Natural killer cell (primary cell): Measurements from ENCODE around the gene RBM19. TPM values are rescaled to one million over a fixed set of nuclear protein-coding genes. Genes with fewer than 3 reads are reported as not detected.
A peak's percentile ranks its signal among the peaks of the same experiment; 100 is the strongest.

Experiments
- ATAC-seq, 3 donors: fragments of 150-1000 bp in 2 of 3; fragments of 200-7000 bp in 1 of 3; cut with Tn5 transposase; 1 replicate in 1 of 3; 2 replicates in 2 of 3; pipeline ENCODE4 v1.10.0; 2021; ENCODE audit warnings: mild to moderate bottlenecking in 2 of 3, moderate library complexity in 2 of 3
- DNase-seq, 2 donors: peaks; one replicate each; pipeline versions ENCODE4 v3.0.0 to v3.0.0-alpha.2; 2013 to 2021; ENCODE audit warnings: mixed read lengths in 1 of 2
- H3K27ac ChIP-seq: one replicate; pipeline ENCODE4 v1.5.1; 2013; ENCODE audit warnings: mild to moderate bottlenecking, low read length
- H3K27me3 ChIP-seq: one replicate; pipeline ENCODE4 v1.6.1; 2013; ENCODE audit warnings: low read length; ENCODE audit not compliant: control insufficient read depth, insufficient read depth
- H3K36me3 ChIP-seq: one replicate; pipeline ENCODE4 v1.6.1; 2013; ENCODE audit warnings: low read length; ENCODE audit not compliant: control insufficient read depth, insufficient read depth
- H3K4me1 ChIP-seq: one replicate; pipeline ENCODE4 v1.6.1; 2013; ENCODE audit warnings: low read length; ENCODE audit not compliant: control insufficient read depth, insufficient read depth
- H3K4me3 ChIP-seq: one replicate; pipeline ENCODE4 v1.5.1; 2013; ENCODE audit warnings: low read length
- H3K9me3 ChIP-seq: one replicate; pipeline ENCODE4 v1.6.1; 2013; ENCODE audit warnings: low read length; ENCODE audit not compliant: control insufficient read depth, insufficient read depth
- H3K27ac Mint-ChIP-seq, 2 donors: one replicate each; pipeline ENCODE4 v1.8.0; 2022; ENCODE audit warnings: mild to moderate bottlenecking in 2 of 2, mixed read lengths in 2 of 2, moderate library complexity in 1 of 2
- H3K27me3 Mint-ChIP-seq, 2 donors: one replicate each; pipeline ENCODE4 v1.8.0; 2022; ENCODE audit warnings: low read depth in 2 of 2, mixed read lengths in 2 of 2
- H3K36me3 Mint-ChIP-seq: one replicate; pipeline ENCODE4 v1.8.0; 2022; ENCODE audit warnings: mixed read lengths
- H3K4me1 Mint-ChIP-seq, 2 donors: one replicate each; pipeline ENCODE4 v1.8.0; 2022; ENCODE audit warnings: mixed read lengths in 2 of 2
- H3K4me3 Mint-ChIP-seq: one replicate; pipeline ENCODE4 v1.8.0; 2022; ENCODE audit warnings: mild to moderate bottlenecking, moderate library complexity, mixed read lengths
- H3K9me3 Mint-ChIP-seq, 2 donors: one replicate each; pipeline ENCODE4 v1.8.0; 2022; ENCODE audit warnings: mixed read lengths in 2 of 2
- CTCF ChIP-seq: fragments of 200-600 bp; IDR thresholded peaks from one replicate; pipeline ENCODE4 v1.8.0; 2022; ENCODE audit warnings: antibody characterized with exemption
- WGBS: methylation state at CpG from one replicate; pipeline ENCODE4 v1.1.7; 2013; ENCODE audit warnings: missing lambda C conversion rate; ENCODE audit not compliant: insufficient coverage; 5-methylcytosine and 5-hydroxymethylcytosine counted together
- intact Hi-C: fragments of 100-400 bp; cut with micrococcal nuclease; formaldehyde crosslinking; loops from one replicate; pipeline ENCODE4 v1.14.2; 2022
- total RNA-seq, 4 donors: library from RNA; stranded (reverse); fragments of 120-200 nt in 1 of 4; gene quantifications; one replicate each; pipeline versions ENCODE4 v1.2.3 to v1.2.4, GENCODE V29; 2013 to 2022

RBM19 gene
- total RNA-seq, 3 donors from 2014 or later (not counting 1 experiment from before 2014, with no cell fraction given), result 49.9 to 70.6 (median 60.9) TPM

GRCh38 chr12:113980537-113981337 lies 14.6 kb upstream of the RBM19 start:
- Mint-ChIP-seq H3K27me3 (peaks cover 7 to 23% of the 10 kb centered on the region in 2 donors), H3K36me3 (no peaks in the 10 kb centered on the region), H3K27ac (no peak overlapping the region), H3K9me3 (no peaks in the 10 kb centered on the region), H3K4me3 (no peak overlapping the region), H3K4me1 (no peaks in the 10 kb centered on the region)
- TF ChIP-seq CTCF, result peak; percentile 69
- ATAC-seq, result peak in 1 of 3 donors; percentile 57
- Histone ChIP-seq H3K36me3 (no peaks in the 10 kb centered on the region), H3K4me1 (no peaks in the 10 kb centered on the region), H3K27me3 (no peaks in the 10 kb centered on the region), H3K4me3 (no peak overlapping the region), H3K27ac (no peak overlapping the region), H3K9me3 (no peaks in the 10 kb centered on the region)
- intact Hi-C loops, result loop anchor here (5.0 kb wide), 1 partner anchor 1937 kb away; no protein-coding TSS in a partner anchor
- DNase-seq, result peak in 1 of 2 donors; percentile 72
- 13% methylated on average over 9 of the region's 12 CpGs for WGBS

- no peak overlapping the region for H3K27ac ChIP-seq
- 60% methylated on average over 2 of the region's 2 CpGs for WGBS
- no peaks in the 10 kb centered on the region for H3K36me3 ChIP-seq
- H3K36me3 Mint-ChIP-seq, result no peaks in the 10 kb centered on the region
- H3K9me3 Mint-ChIP-seq, result no peaks in the 10 kb centered on the region
- H3K27me3 ChIP-seq, result no peaks in the 10 kb centered on the region
- ATAC-seq (no peak), DNase-seq (no peak)
- no peaks in the 10 kb centered on the region for H3K9me3 ChIP-seq
- TF ChIP-seq CTCF, result no peak
- H3K27ac Mint-ChIP-seq, result no peak overlapping the region
- no peaks in the 10 kb centered on the region for H3K4me1 Mint-ChIP-seq
- no peak overlapping the region for H3K4me3 ChIP-seq
- intact Hi-C loops, result loop anchor here (5.0 kb wide), 1 partner anchor 1937 kb away; no protein-coding TSS in a partner anchor
- H3K4me3 Mint-ChIP-seq, result no peak overlapping the region
- H3K4me1 ChIP-seq, result no peaks in the 10 kb centered on the region
- peaks cover 10 to 26% of the 10 kb centered on the region in 2 donors for H3K27me3 Mint-ChIP-seq
These were observed 13.9 kb upstream of the RBM19 start for GRCh38 chr12:113980054-113980453.

GRCh38 chr12:113978080-113978479 lies 12.0 kb upstream of the RBM19 start:
- Mint-ChIP-seq H3K36me3 (no peaks in the 10 kb centered on the region), H3K27me3 (peaks cover 28 to 38% of the 10 kb centered on the region in 2 donors), H3K4me1 (no peaks in the 10 kb centered on the region), H3K9me3 (no peaks in the 10 kb centered on the region), H3K4me3 (no peak overlapping the region), H3K27ac (no peak overlapping the region)
- DNase-seq, result no peak
- Histone ChIP-seq H3K27ac (no peak overlapping the region), H3K4me3 (no peak overlapping the region), H3K27me3 (peaks cover 12% of the 10 kb centered on the region), H3K36me3 (no peaks in the 10 kb centered on the region), H3K4me1 (no peaks in the 10 kb centered on the region), H3K9me3 (no peaks in the 10 kb centered on the region)
- no peak for ATAC-seq
- intact Hi-C loops, result no loop called here
- TF ChIP-seq CTCF, result no peak
- 57% methylated on average over 1 of the region's 1 CpG for WGBS
